ENCODE results near the gene PLEKHG1.

PLEKHG1 gene

GRCh38 chr6:150640556-150641209 is 41.0 kb downstream of the PLEKHG1 start:
- no peak for ATAC-seq
- no peak for DNase-seq

GRCh38 chr6:150641398-150642139 is 41.9 kb downstream of the PLEKHG1 start:
- ATAC-seq (no peak), DNase-seq (no peak)

DNA sequence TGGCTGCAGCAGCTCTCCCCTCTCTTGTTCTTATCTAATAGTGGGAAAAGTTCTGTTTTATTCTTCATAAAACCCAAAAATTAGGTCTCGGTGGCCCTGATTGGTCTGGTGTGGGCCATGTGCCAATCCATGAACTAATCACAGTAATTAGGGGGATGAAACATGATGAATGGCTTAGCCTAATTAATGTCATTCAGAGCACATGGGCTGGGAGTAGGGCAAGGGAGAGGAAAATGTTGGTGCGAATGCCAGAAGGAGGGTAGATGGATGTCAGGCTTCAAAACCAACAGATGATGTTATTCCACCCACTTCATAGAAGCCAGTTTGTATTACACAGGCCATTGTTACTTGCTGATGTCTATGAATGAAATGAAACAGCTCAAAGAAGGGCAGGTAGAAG is 46.5 kb downstream of the PLEKHG1 start:
- DNase-seq (no peak), ATAC-seq (no peak)

- DNase-seq (no peak), ATAC-seq (no peak)
These were observed 47.4 kb downstream of the PLEKHG1 start for GRCh38 chr6:150647051-150647450.

All from stimulated activated naive CD8-positive, alpha-beta T cell treated with anti-CD3 and anti-CD28 coated beads, Interleukin-15, Interleukin-2, amounts not matched to agents 100 U/mL and 50 U/mL, for 24 hours (primary cell).